HG02678 (cell line): Measurements from ENCODE around the gene SLC30A9.
A peak's percentile ranks its signal among the peaks of the same experiment; 100 is the strongest.

Source experiments
- ATAC-seq: cut with Tn5 transposase; IDR thresholded peaks from one replicate; pipeline ENCODE4 v1.9.1; 2021; ENCODE audit warnings: mild to moderate bottlenecking, moderate library complexity; ENCODE audit not compliant: unreplicated experiment

The SLC30A9 gene

GRCh38 chr4:41990365-41991111 lies at the start of gene SLC30A9:
TSS of gene SLC30A9 (plus strand) at chr4:41990530. CDS start at chr4:41990652, 122 bp downstream.
- ATAC-seq: peak; percentile 99

GRCh38 chr4:41940834-41941233 lies 49.5 kb upstream of the SLC30A9 start:
- no peak for ATAC-seq

GRCh38 chr4:41943506-41943905 lies 46.8 kb upstream of the SLC30A9 start:
- ATAC-seq: no peak

GRCh38 chr4:41944089-41944488 lies 46.2 kb upstream of the SLC30A9 start:
- ATAC-seq: no peak

GRCh38 chr4:41949531-41949930 lies 40.8 kb upstream of the SLC30A9 start:
- ATAC-seq: no peak

- ATAC-seq: peak; percentile 65
Measured at GRCh38 chr4:41957634-41958033, 32.7 kb upstream of the SLC30A9 start.

- no peak for ATAC-seq
Measured at GRCh38 chr4:41963105-41963504, 27.2 kb upstream of the SLC30A9 start.

GRCh38 chr4:41964401-41964800 lies 25.9 kb upstream of the SLC30A9 start:
- no peak for ATAC-seq

- no peak for ATAC-seq
Measured at GRCh38 chr4:41967392-41967791, 22.9 kb upstream of the SLC30A9 start.

- ATAC-seq: no peak
Measured at GRCh38 chr4:41969671-41970070, 20.7 kb upstream of the SLC30A9 start.

- no peak for ATAC-seq
Measured at GRCh38 chr4:41975341-41975740, 15.0 kb upstream of the SLC30A9 start.

- ATAC-seq: no peak
Measured at GRCh38 chr4:41976775-41977516, 13.4 kb upstream of the SLC30A9 start.

- no peak for ATAC-seq
Measured at GRCh38 chr4:41977709-41978108, 12.6 kb upstream of the SLC30A9 start.

GRCh38 chr4:41981456-41981855 lies 8.9 kb upstream of the SLC30A9 start, which contains the start of gene DCAF4L1:
TSS of gene DCAF4L1 (plus strand) at chr4:41981756. CDS start at chr4:41981793, 37 bp downstream.
- no peak for ATAC-seq

- ATAC-seq: no peak
Measured at GRCh38 chr4:41982716-41983115, 7.6 kb upstream of the SLC30A9 start.

- no peak for ATAC-seq
Measured at GRCh38 chr4:41985151-41985550, 5.2 kb upstream of the SLC30A9 start.

- peak; percentile 8 for ATAC-seq
Measured at GRCh38 chr4:41989994-41990364, 351 bp upstream of the SLC30A9 start.

GRCh38 chr4:41991916-41992767 lies 1.8 kb downstream of the SLC30A9 start:
- no peak for ATAC-seq

- no peak for ATAC-seq
Measured at GRCh38 chr4:41992967-41993857, 2.9 kb downstream of the SLC30A9 start.

GRCh38 chr4:41994461-41994985 lies 4.2 kb downstream of the SLC30A9 start:
- no peak for ATAC-seq
